Type B pancreatic cell (in vitro differentiated cells): ENCODE data around the gene CCDC57. TPM values are rescaled to one million over a fixed set of nuclear protein-coding genes. Genes with fewer than 3 reads are reported as not detected.
A peak's percentile ranks its signal among the peaks of the same experiment; 100 is the strongest.

Experiments
- DNase-seq: peaks from one replicate; pipeline ENCODE4 v3.0.0; 2021; ENCODE audit warnings: mixed read lengths; ENCODE audit not compliant: unreplicated experiment; ENCODE audit errors: extremely low spot score
- H3K27ac Mint-ChIP-seq: 2 replicates; pipeline ENCODE4 v1.8.0; 2021; ENCODE audit warnings: mild to moderate bottlenecking, mixed read lengths
- H3K27me3 Mint-ChIP-seq: 2 replicates; pipeline ENCODE4 v1.8.0; 2021; ENCODE audit warnings: mixed read lengths
- H3K36me3 Mint-ChIP-seq: 2 replicates; pipeline ENCODE4 v1.8.0; 2021; ENCODE audit warnings: mixed read lengths
- H3K4me1 Mint-ChIP-seq: one replicate; pipeline ENCODE4 v1.8.0; 2021; ENCODE audit warnings: mixed read lengths; ENCODE audit not compliant: unreplicated experiment
- H3K4me3 Mint-ChIP-seq: 2 replicates; pipeline ENCODE4 v1.8.0; 2021; ENCODE audit warnings: mild to moderate bottlenecking, mixed read lengths
- H3K9me3 Mint-ChIP-seq: 2 replicates; pipeline ENCODE4 v1.8.0; 2021; ENCODE audit warnings: mixed read lengths
- total RNA-seq: library from RNA; stranded (reverse); gene quantifications from 2 replicates; pipeline ENCODE4 v1.2.1, GENCODE V29; 2021; ENCODE audit warnings: low replicate concordance
- TF ChIP-seq, protein P1 (sequence below): fragments of 200-600 bp; sonication (generic); conservative IDR thresholded peaks from 2 replicates; pipeline ENCODE4 v1.5.0; 2021; ENCODE audit warnings: antibody characterized with exemption, mild to moderate bottlenecking

CCDC57 gene
- total RNA-seq, 1 donor from 2014 or later = 58.7 TPM

DNA sequence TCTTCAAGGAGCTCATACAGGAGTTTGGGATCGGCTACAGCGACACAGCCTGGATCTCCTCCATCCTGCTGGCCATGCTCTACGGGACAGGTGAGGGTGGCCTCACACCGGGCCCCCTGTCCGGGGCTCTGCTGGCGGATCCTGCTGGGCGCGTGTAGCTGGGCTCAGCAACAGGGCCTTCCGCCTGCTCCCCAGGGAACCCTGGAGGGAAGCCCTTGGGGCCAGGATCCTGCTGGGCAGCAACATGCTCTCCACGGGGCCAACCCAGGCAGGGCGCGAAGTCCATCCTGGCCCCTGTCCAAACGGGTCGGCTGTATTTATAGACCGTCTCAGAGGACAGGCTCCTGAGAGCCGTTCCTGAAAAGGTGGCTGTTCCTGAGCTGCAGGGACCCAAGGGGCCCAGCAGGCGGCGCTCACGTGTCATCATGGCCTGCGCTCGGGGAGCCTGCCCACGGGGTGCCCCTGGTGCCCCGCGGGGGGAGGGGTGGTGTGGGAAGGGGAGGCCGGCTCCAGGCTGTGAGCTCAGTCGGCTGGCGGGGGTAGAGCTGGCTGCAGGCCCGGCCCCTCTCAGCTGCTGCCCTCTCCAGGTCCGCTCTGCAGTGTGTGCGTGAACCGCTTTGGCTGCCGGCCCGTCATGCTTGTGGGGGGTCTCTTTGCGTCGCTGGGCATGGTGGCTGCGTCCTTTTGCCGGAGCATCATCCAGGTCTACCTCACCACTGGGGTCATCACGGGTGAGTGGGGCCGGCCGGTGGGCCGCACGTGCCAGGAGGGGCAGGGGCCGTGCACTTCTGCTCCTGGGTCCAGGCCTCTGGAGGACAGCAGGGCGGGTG is 23.7 kb upstream of the CCDC57 start:
- peak overlapping the region; percentile 91 for H3K27ac Mint-ChIP-seq
- no peak for DNase-seq
- peaks cover 11% of the 10 kb centered on the region for H3K4me1 Mint-ChIP-seq
- H3K9me3 Mint-ChIP-seq = no peaks in the 10 kb centered on the region
- TF ChIP-seq, protein P1, sequence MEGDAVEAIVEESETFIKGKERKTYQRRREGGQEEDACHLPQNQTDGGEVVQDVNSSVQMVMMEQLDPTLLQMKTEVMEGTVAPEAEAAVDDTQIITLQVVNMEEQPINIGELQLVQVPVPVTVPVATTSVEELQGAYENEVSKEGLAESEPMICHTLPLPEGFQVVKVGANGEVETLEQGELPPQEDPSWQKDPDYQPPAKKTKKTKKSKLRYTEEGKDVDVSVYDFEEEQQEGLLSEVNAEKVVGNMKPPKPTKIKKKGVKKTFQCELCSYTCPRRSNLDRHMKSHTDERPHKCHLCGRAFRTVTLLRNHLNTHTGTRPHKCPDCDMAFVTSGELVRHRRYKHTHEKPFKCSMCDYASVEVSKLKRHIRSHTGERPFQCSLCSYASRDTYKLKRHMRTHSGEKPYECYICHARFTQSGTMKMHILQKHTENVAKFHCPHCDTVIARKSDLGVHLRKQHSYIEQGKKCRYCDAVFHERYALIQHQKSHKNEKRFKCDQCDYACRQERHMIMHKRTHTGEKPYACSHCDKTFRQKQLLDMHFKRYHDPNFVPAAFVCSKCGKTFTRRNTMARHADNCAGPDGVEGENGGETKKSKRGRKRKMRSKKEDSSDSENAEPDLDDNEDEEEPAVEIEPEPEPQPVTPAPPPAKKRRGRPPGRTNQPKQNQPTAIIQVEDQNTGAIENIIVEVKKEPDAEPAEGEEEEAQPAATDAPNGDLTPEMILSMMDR = peak; percentile 92
- no peaks in the 10 kb centered on the region for H3K36me3 Mint-ChIP-seq
- peak overlapping the region; percentile 74 for H3K4me3 Mint-ChIP-seq
- no peaks in the 10 kb centered on the region for H3K27me3 Mint-ChIP-seq

DNA sequence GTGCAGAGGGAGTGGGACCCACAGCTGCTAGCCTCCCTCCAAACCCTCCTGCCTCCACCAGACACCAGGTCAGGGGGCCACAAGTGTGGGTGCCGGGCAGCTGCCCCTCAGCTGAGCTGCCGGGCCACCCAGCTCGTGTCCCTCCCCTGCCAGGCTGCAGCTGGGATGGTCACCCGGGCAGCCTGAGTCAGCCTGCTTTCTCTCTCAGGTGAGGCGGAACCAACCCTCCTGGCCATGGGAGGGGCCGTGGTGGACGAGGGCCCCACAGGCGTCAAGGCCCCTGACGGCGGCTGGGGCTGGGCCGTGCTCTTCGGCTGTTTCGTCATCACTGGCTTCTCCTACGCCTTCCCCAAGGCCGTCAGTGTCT is 23.1 kb upstream of the CCDC57 start:
- H3K4me1 Mint-ChIP-seq = peaks cover 11% of the 10 kb centered on the region
- H3K36me3 Mint-ChIP-seq = no peaks in the 10 kb centered on the region
- no peak for DNase-seq
- H3K27ac Mint-ChIP-seq = peak overlapping the region; percentile 91
- no peaks in the 10 kb centered on the region for H3K27me3 Mint-ChIP-seq
- peak overlapping the region; percentile 74 for H3K4me3 Mint-ChIP-seq
- TF ChIP-seq, protein P1 = no peak
- H3K9me3 Mint-ChIP-seq = no peaks in the 10 kb centered on the region

DNA sequence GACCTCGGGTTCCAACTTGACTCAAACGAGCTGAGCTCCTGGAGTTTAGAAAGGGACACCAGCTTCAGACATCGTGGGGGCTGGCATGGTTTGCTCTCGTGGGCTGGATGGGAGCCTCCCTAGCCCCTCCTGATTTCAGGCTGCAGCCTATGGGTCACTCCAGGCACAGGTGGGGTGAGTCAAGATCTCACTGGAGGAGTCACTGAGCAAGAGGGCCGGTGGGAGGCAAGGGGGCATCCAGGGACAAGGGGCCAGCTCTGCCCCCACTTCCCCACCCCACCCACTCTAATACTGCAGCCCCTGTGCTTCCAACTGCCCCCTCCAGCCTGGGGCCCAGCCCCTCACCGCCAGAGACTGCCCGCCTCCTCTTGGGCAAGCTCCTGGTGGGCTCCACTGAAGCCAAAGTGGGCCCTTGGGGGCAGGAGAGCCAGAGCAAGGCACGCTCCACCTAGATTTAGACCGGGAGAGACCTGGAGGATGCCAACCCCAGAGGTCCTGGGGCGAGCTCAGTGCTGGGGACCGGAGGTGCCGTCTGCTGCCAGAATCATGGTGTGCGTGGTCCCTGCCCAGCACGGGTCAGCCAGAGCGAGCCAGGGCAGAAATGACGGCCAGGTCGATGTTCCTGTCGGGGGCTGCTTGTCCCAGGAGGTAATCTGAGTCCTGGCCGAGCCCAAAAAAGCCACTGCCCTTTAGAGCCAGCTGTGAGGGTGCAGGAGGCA is 22.6 kb upstream of the CCDC57 start:
- H3K4me3 Mint-ChIP-seq = peak overlapping the region; percentile 75
- H3K36me3 Mint-ChIP-seq = no peaks in the 10 kb centered on the region
- H3K4me1 Mint-ChIP-seq = peaks cover 11% of the 10 kb centered on the region

DNA sequence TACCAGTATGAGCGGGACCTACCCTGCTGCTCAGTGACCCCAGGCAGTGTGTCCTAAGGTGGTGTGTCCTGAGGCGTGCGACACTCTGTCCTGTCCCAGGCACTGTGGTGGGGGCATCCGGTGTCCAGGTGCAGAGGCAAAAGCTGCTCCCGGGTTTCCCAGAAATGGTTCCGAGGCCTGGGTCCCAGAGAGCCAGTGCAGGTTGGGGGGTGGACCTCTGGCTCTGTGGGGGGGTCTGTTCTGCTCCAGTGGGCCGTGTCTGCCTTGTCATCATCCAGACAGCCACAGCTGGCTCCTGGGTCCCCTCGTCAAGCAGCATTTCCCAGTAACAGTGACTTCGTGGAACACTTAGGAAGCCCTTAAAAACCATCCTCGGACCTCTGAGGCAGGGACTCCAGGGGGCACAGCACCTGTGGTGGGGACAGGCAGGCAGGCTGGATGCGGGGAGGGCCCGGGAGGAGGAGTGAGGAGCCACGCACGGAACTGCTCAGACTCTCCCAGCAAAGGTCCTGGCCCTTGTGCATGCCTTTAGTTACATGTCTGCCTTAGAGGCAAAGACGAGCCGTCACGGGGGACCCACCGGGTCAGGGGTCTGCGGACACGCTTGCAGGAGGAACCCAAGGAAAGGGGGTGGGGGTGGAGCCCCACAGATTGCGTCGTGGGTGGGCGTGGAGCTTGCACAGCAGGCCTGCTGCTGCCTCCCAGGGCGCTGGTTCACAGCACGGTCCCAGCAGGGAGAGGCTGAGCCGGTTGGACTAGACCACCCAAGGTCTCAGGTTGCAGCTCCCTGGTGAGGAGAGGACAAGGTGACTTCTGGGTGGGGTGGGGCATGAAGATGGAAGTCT is 21.8 kb upstream of the CCDC57 start:
- Mint-ChIP-seq H3K27me3 (peaks cover 4% of the 10 kb centered on the region), H3K27ac (peak overlapping the region; percentile 91), H3K4me3 (peak overlapping the region; percentile 75), H3K4me1 (peaks cover 11% of the 10 kb centered on the region), H3K36me3 (no peaks in the 10 kb centered on the region), H3K9me3 (no peaks in the 10 kb centered on the region)
- DNase-seq = no peak
- TF ChIP-seq, protein P1 = no peak

More for the DNA sequence above, 22.6 kb upstream of the CCDC57 start:
- H3K27me3 Mint-ChIP-seq = no peaks in the 10 kb centered on the region
- peak overlapping the region; percentile 91 for H3K27ac Mint-ChIP-seq
- DNase-seq = no peak
- no peaks in the 10 kb centered on the region for H3K9me3 Mint-ChIP-seq
- TF ChIP-seq, protein P1 = no peak
